Right ventricle myocardium superior (tissue), 1 donor: ENCODE results near the gene ACSM4. TPM values are rescaled to one million over a fixed set of nuclear protein-coding genes. Genes with fewer than 3 reads are reported as not detected.

Source experiments
- total RNA-seq: library from RNA; stranded (reverse); fragmentation: NEBNext Ultra II Directional; extraction: Animal tissue kit (Norgen Biotek cat#: 25700); gene quantifications from one replicate; pipeline ENCODE4 v1.2.1, GENCODE V29; 2021
- donor health status: DM: no; HTN: yes; CAD: no; lungs with severe emphysema.

ACSM4 gene
- total RNA-seq, 1 donor from 2014 or later, result not detected

Other genes with a start within 250 kb of the ACSM4 start
- gene C1S, start 243.4 kb upstream of the ACSM4 start, total RNA-seq, result 142 TPM
- gene C1R, start 211.6 kb upstream of the ACSM4 start, total RNA-seq, result 165 TPM
- gene C1RL, start 194.9 kb upstream of the ACSM4 start, total RNA-seq, result 10.7 TPM
- 0.46 TPM for gene RBP5, start 175.2 kb upstream of the ACSM4 start, total RNA-seq
- gene CLSTN3, start 173.7 kb upstream of the ACSM4 start, total RNA-seq, result 3.7 TPM
- 34.1 TPM for gene PEX5, start 114.4 kb upstream of the ACSM4 start, total RNA-seq
- gene CD163L1, start 140.1 kb downstream of the ACSM4 start, total RNA-seq, result 2.1 TPM
- gene CD163, start 199.7 kb downstream of the ACSM4 start, total RNA-seq, result 72.0 TPM